ENCODE measurements around the gene RBM19.

DNA sequence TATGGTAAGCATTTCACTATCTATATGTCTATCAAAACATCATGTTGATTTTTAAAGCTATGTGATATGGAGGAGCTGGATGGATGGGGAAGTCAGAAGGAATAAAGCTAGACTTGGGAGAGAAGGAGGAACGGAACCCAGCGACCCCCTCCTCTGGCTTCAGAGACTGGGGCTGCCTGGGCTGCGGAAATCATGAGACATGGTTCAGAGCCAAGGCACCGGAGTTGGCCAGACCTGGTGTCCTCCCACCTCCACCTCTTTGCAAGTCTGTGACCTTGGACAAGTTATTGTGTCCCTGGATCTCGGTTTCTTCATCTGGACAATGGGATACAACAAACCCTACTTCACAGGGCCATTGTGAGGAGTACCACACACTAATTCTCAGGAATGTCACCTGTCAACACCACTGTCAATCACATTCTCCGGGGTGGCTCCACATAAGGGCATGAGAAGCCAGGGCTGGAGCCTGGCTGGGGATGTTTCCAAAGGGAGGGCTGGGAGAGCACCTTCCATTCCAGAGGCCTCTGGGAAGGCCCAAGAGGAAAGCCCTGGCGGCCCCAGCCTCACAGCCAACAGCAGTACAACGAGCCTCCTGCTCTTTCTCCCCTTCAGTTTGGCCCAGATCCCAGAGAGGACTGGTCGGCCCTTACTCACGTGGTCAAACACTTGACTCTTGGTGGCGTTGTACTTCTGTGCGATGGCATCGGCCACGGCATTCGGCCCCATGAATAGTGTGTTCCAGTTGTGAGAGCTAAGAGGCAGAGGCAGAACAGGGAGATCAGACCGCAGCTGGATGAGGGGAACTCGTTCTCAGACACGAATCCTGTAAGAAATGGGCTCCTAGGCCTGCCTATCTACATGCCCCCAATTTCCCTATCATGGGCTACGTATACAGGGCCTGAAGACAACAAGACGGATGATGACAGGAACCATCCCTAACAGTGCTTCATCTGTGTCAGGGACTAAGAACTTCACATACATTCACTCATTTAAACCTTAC is 20.7 kb downstream of the RBM19 start:
- no peak for TF ChIP-seq CTCF (IDR thresholded peaks at IDR 0.05; ENCODE audit: insufficient read depth, low read length)
- no peak for TF ChIP-seq POLR2AphosphoS5 (IDR thresholded peaks at IDR 0.05; ENCODE audit: low read depth)

Measured in HL-60 (cell line).